ENCODE results near the gene DAP3.
"Not testable (repeated sequence)": the region's sequence is repeated elsewhere in the genome, so short reads cannot be mapped to it uniquely, and the experiment has no call there.

DAP3 gene

DNA sequence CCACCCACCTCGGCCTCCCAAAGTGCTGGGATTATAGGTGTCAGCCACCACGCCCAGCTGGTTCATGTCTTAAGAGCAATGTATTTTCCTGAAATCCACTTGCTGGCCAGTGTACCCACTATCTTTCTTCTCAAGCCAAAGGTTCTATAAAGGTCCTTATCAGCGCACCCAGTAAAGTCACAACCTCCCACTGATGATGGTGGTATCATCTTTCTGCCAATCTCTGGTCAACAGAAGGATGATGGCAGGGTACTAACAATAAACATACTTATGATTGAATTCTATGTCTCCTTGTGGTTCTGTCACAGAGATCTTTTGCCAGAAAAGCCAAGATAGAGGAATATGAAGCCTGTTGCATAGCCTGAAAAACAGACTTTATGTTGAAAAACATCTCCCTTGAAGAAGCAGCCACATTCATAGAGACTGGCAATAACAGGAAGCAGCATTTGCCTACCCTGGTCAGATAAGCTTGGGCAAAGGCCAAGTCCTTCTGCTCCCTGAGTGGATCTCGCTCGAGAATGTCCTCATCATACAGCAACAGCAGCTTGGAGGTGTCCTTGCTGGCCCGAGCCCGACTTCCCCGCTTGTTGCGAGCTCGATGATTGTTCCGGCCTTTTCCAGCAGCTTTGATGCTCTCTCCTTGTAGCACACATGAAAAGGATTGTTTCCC, 73.0 kb downstream of the DAP3 start:
- FAIRE-seq (no peak), DNase-seq (ENCODE audit: insufficient read length, low spot score) (no peak)
- no peak for TF ChIP-seq POLR2A (IDR thresholded peaks at IDR 0.05; ENCODE audit: low read depth, low read length)

DNA sequence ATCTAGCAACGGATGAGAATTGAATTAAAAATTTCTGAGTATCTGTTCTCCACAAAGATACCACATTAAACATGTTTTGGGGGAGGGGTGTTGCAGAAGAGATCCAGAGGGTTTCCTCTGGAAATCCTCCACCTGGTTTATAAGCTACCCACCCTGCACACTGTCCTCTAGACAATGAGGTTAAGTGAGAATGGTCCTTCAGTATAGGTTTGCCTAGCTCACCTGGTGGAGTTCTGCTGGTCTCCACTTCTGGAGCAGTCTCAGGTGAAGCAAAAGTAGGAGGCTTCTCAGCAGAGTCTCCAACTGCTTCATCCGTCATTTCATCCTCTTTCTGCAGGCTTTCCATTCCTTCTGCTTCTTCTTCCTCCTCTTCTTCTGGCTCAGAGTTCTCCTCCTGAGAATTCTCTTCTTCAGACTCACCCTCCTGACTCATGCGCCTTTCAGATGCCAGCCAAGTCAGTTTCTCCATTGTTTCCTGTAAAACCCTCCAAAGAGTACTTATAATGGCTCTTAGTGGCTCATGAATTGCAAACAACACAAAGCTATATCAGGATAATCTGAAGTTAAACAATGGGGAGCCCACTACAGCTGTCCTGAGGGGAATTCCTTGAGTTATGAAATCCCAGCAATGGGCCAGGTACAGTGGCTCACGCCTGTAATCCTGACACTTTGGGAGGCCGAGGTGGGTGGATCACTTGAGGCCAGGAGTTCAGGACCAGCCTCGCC, 74.4 kb downstream of the DAP3 start:
- FAIRE-seq (peak; percentile 84), DNase-seq (ENCODE audit: insufficient read length, low spot score) (peak; percentile 33)

DNA sequence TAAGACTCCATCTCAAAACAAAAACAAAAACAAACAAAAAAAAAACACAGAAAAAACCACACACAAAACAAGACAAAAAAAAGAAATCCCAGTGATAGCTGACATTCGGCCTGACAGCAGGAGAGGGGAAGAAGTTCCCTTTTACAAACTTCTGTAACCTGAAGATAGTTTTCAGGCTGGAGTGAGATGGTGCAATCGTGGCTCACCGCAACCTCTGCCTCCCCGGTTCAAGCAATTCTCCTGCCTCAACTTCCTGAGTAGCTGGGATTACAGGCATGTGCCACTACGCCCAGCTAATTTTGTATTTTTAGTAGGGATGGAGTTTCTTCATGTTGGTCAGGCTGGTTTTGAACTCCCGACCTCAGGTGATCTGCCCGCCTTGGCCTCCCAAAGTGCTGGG, 75.1 kb downstream of the DAP3 start:
- FAIRE-seq; DNase-seq (ENCODE audit: insufficient read length, low spot score): not testable (repeated sequence)

- FAIRE-seq; DNase-seq (ENCODE audit: insufficient read length, low spot score): not testable (repeated sequence)
Observed at GRCh38 chr1:155767399-155767989, 78.6 kb downstream of the DAP3 start.

DNA sequence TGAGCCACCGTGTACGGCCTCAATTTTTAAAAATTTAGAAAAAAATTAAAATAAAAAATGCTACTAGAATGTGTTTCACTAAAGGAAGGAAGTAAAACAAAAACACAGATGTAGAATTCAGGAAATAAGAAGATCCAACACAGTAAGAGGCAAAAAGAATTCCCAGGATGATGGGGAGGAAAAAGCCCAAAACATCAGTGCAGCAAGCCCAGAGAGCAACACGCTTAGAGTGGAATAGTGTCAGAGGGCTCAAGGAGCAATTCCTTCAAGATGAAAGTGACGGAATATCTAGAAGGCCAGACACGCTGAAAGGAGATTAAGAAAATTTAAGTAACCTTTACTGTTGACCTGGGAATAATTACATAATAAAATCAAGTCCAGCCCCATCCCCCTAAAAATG, 80.4 kb downstream of the DAP3 start:
- no peak for FAIRE-seq
- DNase-seq (ENCODE audit: insufficient read length, low spot score): no peak
- TF ChIP-seq POLR2A (IDR thresholded peaks at IDR 0.05; ENCODE audit: low read depth, low read length): no peak

- FAIRE-seq: no peak
- no peak for TF ChIP-seq POLR2A (IDR thresholded peaks at IDR 0.05; ENCODE audit: low read depth, low read length)
- no peak for DNase-seq (ENCODE audit: insufficient read length, low spot score)
Observed at GRCh38 chr1:155773221-155773620, 84.3 kb downstream of the DAP3 start.

DNA sequence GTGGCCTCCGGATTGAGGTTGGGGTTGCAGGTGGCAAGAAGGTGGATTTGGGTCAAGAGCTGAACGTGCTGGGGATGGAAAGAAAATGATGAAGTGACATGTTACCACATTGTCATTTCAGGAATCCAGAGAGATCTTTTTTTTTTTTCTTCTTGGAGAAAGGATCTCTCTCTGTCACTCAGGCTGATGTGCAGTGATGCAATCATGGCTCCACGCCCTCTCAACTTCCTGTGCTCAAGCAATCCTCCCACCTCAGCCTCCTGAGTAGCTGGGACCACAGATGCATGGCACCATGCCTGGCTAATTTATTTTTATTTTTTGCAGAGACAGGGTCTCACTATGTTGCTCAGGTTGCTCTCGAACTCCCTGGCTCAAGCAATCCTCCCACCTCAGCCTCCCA, 87.5 kb downstream of the DAP3 start:
- no peak for TF ChIP-seq POLR2A (IDR thresholded peaks at IDR 0.05; ENCODE audit: low read depth, low read length)
- DNase-seq (ENCODE audit: insufficient read length, low spot score) (no peak), FAIRE-seq (no peak)

DNA sequence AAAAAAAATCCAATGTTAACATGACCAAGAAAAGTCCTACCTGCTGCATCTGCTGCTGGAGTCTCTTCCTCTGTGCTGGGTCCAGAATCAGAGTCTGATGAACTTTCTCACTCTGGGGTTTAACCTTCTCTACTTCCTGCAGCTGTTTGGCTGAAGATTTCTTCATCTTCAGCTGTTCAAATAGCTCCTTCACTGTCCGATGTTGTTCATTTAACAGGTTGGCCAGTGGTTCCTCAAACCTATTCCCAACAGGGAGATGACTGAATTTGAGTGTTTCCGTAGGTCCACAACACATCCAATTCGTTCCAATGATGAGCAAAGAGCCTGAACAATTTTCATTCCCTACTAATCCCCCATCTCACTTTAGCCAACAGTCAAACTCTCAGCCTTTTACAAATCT, 88.7 kb downstream of the DAP3 start:
- FAIRE-seq (no peak), DNase-seq (ENCODE audit: insufficient read length, low spot score) (no peak)
- TF ChIP-seq POLR2A (IDR thresholded peaks at IDR 0.05; ENCODE audit: low read depth, low read length): no peak
